Measurements from ENCODE around the gene MEIS1. TPM values are rescaled to one million over a fixed set of nuclear protein-coding genes. Genes with fewer than 3 reads are reported as not detected.
A peak's percentile ranks its signal among the peaks of the same experiment; 100 is the strongest.

Gene MEIS1
- total RNA-seq, 1 experiment from 2014 or later, result 89.4 TPM

GRCh38 chr2:66604326-66604725, 169.4 kb downstream of the MEIS1 start:
- TF ChIP-seq CTCF (conservative IDR thresholded peaks at IDR 0.05; ENCODE audit: low read depth, low read length), result no peak
- no peak for TF ChIP-seq EZH2 (IDR thresholded peaks at IDR 0.05; ENCODE audit: borderline replicate concordance, low read depth, low read length, poor library complexity, severe bottlenecking)
- ChIA-PET CTCF (no interaction called here), POLR2A (ENCODE audit: low non-redundant PET) (no interaction called here)

GRCh38 chr2:66604976-66605375, 170.1 kb downstream of the MEIS1 start:
- CTCF ChIA-PET, result no interaction called here
- no peak overlapping the region for H3K27ac ChIP-seq (ENCODE audit: low read depth, low read length, poor library complexity, severe bottlenecking)
- H3K36me3 ChIP-seq (ENCODE audit: insufficient read depth, low read length, poor library complexity, severe bottlenecking), result no peaks in the 10 kb centered on the region
- peaks cover 51% of the 10 kb centered on the region for H3K4me1 ChIP-seq (ENCODE audit: insufficient read depth, low read length, poor library complexity, severe bottlenecking)
- POLR2A ChIA-PET (ENCODE audit: low non-redundant PET), result interaction anchor here (0.6 kb wide), 1 partner anchor 411 kb away, joined by 4 read pairs; no protein-coding TSS in a partner anchor
- DNase-seq (ENCODE audit: low spot score), result no peak
- H3K27me3 ChIP-seq (replicated peaks; ENCODE audit: insufficient read depth, low read depth, low read length, poor library complexity), result no peaks in the 10 kb centered on the region
- no TSS peak for BruUV-seq (replicated peaks)
- intact Hi-C loops (cut with micrococcal nuclease; ENCODE audit: unreplicated experiment), result no loop called here
- H3K4me3 ChIP-seq (ENCODE audit: low read depth, low read length, poor library complexity, severe bottlenecking), result no peak overlapping the region
- no peaks in the 10 kb centered on the region for H3K9me3 ChIP-seq (ENCODE audit: low read depth, low read length, poor library complexity, severe bottlenecking)
- TF ChIP-seq EZH2 (IDR thresholded peaks at IDR 0.05; ENCODE audit: borderline replicate concordance, low read depth, low read length, poor library complexity, severe bottlenecking), result no peak
- no peak for TF ChIP-seq CTCF (conservative IDR thresholded peaks at IDR 0.05; ENCODE audit: low read depth, low read length)

More at GRCh38 chr2:66604326-66604725, 169.4 kb downstream of the MEIS1 start:
- peak; percentile 30 for DNase-seq (ENCODE audit: low spot score)
- no peak overlapping the region for H3K27ac ChIP-seq (ENCODE audit: low read depth, low read length, poor library complexity, severe bottlenecking)
- no TSS peak for BruUV-seq (replicated peaks)
- H3K9me3 ChIP-seq (ENCODE audit: low read depth, low read length, poor library complexity, severe bottlenecking), result no peaks in the 10 kb centered on the region
- H3K36me3 ChIP-seq (ENCODE audit: insufficient read depth, low read length, poor library complexity, severe bottlenecking), result no peaks in the 10 kb centered on the region
- intact Hi-C loops (cut with micrococcal nuclease; ENCODE audit: unreplicated experiment), result no loop called here
- H3K4me3 ChIP-seq (ENCODE audit: low read depth, low read length, poor library complexity, severe bottlenecking), result no peak overlapping the region
- H3K27me3 ChIP-seq (replicated peaks; ENCODE audit: insufficient read depth, low read depth, low read length, poor library complexity), result no peaks in the 10 kb centered on the region
- peaks cover 51% of the 10 kb centered on the region for H3K4me1 ChIP-seq (ENCODE audit: insufficient read depth, low read length, poor library complexity, severe bottlenecking)

- BruUV-seq (replicated peaks), result no TSS peak
- CTCF ChIA-PET, result no interaction called here
Measured at GRCh38 chr2:66607152-66607551, 172.2 kb downstream of the MEIS1 start.

More at GRCh38 chr2:66607152-66607551, 172.2 kb downstream of the MEIS1 start:
- Histone ChIP-seq H3K4me1 (ENCODE audit: insufficient read depth, low read length, poor library complexity, severe bottlenecking) (peaks cover 40% of the 10 kb centered on the region), H3K4me3 (ENCODE audit: low read depth, low read length, poor library complexity, severe bottlenecking) (no peak overlapping the region), H3K9me3 (ENCODE audit: low read depth, low read length, poor library complexity, severe bottlenecking) (no peaks in the 10 kb centered on the region), H3K27me3 (replicated peaks; ENCODE audit: insufficient read depth, low read depth, low read length, poor library complexity) (no peaks in the 10 kb centered on the region), H3K27ac (ENCODE audit: low read depth, low read length, poor library complexity, severe bottlenecking) (no peak overlapping the region), H3K36me3 (ENCODE audit: insufficient read depth, low read length, poor library complexity, severe bottlenecking) (no peaks in the 10 kb centered on the region)
- TF ChIP-seq CTCF (conservative IDR thresholded peaks at IDR 0.05; ENCODE audit: low read depth, low read length) (no peak), EZH2 (IDR thresholded peaks at IDR 0.05; ENCODE audit: borderline replicate concordance, low read depth, low read length, poor library complexity, severe bottlenecking) (no peak)
- intact Hi-C loops (cut with micrococcal nuclease; ENCODE audit: unreplicated experiment), result no loop called here
- no peak for DNase-seq (ENCODE audit: low spot score)
- POLR2A ChIA-PET (ENCODE audit: low non-redundant PET), result no interaction called here
